MM.1S (cell line): ENCODE results near the gene COG5.

Experiments used
- EZH2 ChIP-seq: fragments of 300-600 bp; sonication (generic); optimal IDR thresholded peaks from 2 replicates; pipeline ENCODE3; 2017; ENCODE audit warnings: low read depth, mild to moderate bottlenecking, antibody characterized with exemption, low read length, mixed read lengths
- EZH2phosphoT487 ChIP-seq: fragments of 300-600 bp; sonication (generic); IDR thresholded peaks from 2 replicates; pipeline ENCODE4 v1.6.1; 2018; ENCODE audit warnings: antibody characterized with exemption, low read length
- TF ChIP-seq, protein P1 (sequence below): fragments of 300-600 bp; sonication (generic); IDR thresholded peaks from 2 replicates; pipeline ENCODE4 v1.5.1; 2016; ENCODE audit warnings: antibody characterized with exemption, low read length, mixed read lengths

DNA sequence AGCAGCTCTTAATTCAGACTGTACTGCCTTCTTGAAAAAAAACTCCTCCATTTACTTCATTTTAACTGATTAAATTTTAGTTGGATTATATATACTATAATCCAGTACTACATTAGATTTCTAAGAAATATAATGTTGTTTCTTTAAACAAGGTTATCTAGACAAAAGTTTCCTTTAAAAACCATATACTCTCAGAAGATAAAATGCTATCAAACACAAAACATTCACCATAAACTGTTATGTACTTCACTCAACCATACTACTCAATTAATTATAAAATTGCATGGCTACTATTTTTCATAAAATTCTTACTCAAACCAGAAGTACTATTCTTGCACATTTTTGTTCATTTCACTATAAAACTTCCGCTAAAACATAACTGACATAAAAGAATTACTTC, 81.1 kb downstream of the COG5 start:
- TF ChIP-seq, protein P1, sequence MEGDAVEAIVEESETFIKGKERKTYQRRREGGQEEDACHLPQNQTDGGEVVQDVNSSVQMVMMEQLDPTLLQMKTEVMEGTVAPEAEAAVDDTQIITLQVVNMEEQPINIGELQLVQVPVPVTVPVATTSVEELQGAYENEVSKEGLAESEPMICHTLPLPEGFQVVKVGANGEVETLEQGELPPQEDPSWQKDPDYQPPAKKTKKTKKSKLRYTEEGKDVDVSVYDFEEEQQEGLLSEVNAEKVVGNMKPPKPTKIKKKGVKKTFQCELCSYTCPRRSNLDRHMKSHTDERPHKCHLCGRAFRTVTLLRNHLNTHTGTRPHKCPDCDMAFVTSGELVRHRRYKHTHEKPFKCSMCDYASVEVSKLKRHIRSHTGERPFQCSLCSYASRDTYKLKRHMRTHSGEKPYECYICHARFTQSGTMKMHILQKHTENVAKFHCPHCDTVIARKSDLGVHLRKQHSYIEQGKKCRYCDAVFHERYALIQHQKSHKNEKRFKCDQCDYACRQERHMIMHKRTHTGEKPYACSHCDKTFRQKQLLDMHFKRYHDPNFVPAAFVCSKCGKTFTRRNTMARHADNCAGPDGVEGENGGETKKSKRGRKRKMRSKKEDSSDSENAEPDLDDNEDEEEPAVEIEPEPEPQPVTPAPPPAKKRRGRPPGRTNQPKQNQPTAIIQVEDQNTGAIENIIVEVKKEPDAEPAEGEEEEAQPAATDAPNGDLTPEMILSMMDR: no peak
- TF ChIP-seq EZH2: no peak
- no peak for TF ChIP-seq EZH2phosphoT487
